ENCODE data around the gene DCP1A.
"Not testable (repeated sequence)": the region's sequence is repeated elsewhere in the genome, so short reads cannot be mapped to it uniquely, and the experiment has no call there.

DCP1A gene

GRCh38 chr3:53350652-53351051 lies 3.3 kb upstream of the DCP1A start:
- no peaks in the 10 kb centered on the region for H3K9me3 ChIP-seq (ENCODE audit: insufficient read depth, low read length)
- no peak overlapping the region for H3K4me2 ChIP-seq (ENCODE audit: low read depth, low read length, poor library complexity, severe bottlenecking)
- no peaks in the 10 kb centered on the region for H3F3A ChIP-seq (ENCODE audit: insufficient read depth)
- H3K9ac ChIP-seq (ENCODE audit: low read length), result no peak overlapping the region
- H3K36me3 ChIP-seq (ENCODE audit: low read length), result no peaks in the 10 kb centered on the region
- H3K27ac ChIP-seq (ENCODE audit: low read depth, low read length), result no peak overlapping the region
- H3K27me3 ChIP-seq (ENCODE audit: low read length), result no peaks in the 10 kb centered on the region
- no peaks in the 10 kb centered on the region for H4K20me1 ChIP-seq (ENCODE audit: low read depth, low read length)
- peaks cover 16% of the 10 kb centered on the region for H3K79me2 ChIP-seq (ENCODE audit: insufficient read depth, low read length)
- peak overlapping the region; percentile 8 for H2AFZ ChIP-seq (ENCODE audit: low read depth, low read length, severe bottlenecking)
- H3K4me3 ChIP-seq (ENCODE audit: insufficient read depth, low read length, poor library complexity, severe bottlenecking), result no peak overlapping the region
- no peaks in the 10 kb centered on the region for H3K9me2 ChIP-seq (replicated peaks; ENCODE audit: insufficient read depth, low read length)
- TF ChIP-seq EZH2phosphoT487 (conservative IDR thresholded peaks at IDR 0.05; ENCODE audit: low read length), result no peak
- peak; percentile 17 for TF ChIP-seq CTCF (IDR thresholded peaks at IDR 0.05; ENCODE audit: insufficient read depth, low read length, poor library complexity, severe bottlenecking)

DNA sequence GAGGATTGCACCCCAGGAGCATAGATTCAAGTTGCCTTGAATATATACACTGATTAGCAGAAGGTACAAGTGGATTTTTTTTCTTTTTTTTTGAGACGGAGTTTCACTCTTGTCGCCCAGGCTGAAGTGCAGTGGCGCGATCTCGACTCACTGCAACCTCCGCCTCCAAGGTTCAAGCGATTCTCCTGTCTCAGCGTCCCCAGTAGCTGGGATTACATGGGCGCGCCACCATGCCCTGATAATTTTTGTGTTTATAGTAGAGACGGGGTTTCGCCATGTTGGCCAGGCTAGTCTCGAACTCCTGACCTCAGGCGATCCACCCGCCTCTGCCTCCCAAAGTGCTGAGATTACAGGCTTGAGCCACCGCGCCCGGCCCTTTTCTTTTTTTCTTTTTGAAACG lies 775 bp upstream of the DCP1A start:
- Histone ChIP-seq H3K79me2 (ENCODE audit: insufficient read depth, low read length) (peaks cover 35% of the 10 kb centered on the region), H3K9ac (ENCODE audit: low read length) (peak overlapping the region; percentile 84), H2AFZ (ENCODE audit: low read depth, low read length, severe bottlenecking) (peak overlapping the region; percentile 98), H3K4me2 (ENCODE audit: low read depth, low read length, poor library complexity, severe bottlenecking) (peak overlapping the region; percentile 64), H3K4me3 (ENCODE audit: insufficient read depth, low read length, poor library complexity, severe bottlenecking) (peak overlapping the region; percentile 49)
- H3K27ac ChIP-seq (ENCODE audit: low read depth, low read length); H4K20me1 ChIP-seq (ENCODE audit: low read depth, low read length); H3K36me3 ChIP-seq (ENCODE audit: low read length); H3K9me2 ChIP-seq (replicated peaks; ENCODE audit: insufficient read depth, low read length); H3F3A ChIP-seq (ENCODE audit: insufficient read depth); H3K9me3 ChIP-seq (ENCODE audit: insufficient read depth, low read length); H3K27me3 ChIP-seq (ENCODE audit: low read length): not testable (repeated sequence)

DNA sequence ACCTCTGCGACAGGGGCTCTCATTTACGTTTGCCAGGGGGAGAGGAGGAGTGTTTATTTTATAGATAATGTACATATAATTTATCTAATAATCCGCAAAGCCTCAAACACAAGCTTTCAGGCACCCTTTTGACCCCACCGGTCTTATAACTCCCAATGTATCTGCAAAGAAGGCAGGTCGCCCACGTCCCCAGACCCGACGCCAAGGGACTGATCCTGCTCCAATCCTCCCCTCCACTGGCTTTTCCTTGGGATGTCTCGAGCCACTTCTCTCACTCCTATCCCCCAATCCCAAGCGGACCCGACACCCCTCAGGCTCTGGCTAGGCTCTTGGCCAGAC lies 452 bp downstream of the DCP1A start:
- Histone ChIP-seq H3K36me3 (ENCODE audit: low read length) (no peaks in the 10 kb centered on the region), H3K9me2 (replicated peaks; ENCODE audit: insufficient read depth, low read length) (no peaks in the 10 kb centered on the region), H4K20me1 (ENCODE audit: low read depth, low read length) (no peaks in the 10 kb centered on the region), H3F3A (ENCODE audit: insufficient read depth) (0 out of 2 replicates have a peak, but pooled peaks cover 6% of the 10 kb centered on the region), H3K4me2 (ENCODE audit: low read depth, low read length, poor library complexity, severe bottlenecking) (peak overlapping the region; percentile 76), H2AFZ (ENCODE audit: low read depth, low read length, severe bottlenecking) (peak overlapping the region; percentile 79), H3K27me3 (ENCODE audit: low read length) (no peaks in the 10 kb centered on the region), H3K4me3 (ENCODE audit: insufficient read depth, low read length, poor library complexity, severe bottlenecking) (peak overlapping the region; percentile 89), H3K9me3 (ENCODE audit: insufficient read depth, low read length) (no peaks in the 10 kb centered on the region), H3K27ac (ENCODE audit: low read depth, low read length) (peak overlapping the region; percentile 43; the same call in 1 of the 2 replicates), H3K79me2 (ENCODE audit: insufficient read depth, low read length) (peaks cover 40% of the 10 kb centered on the region), H3K9ac (ENCODE audit: low read length) (peak overlapping the region; percentile 84)
- TF ChIP-seq CTCF (IDR thresholded peaks at IDR 0.05; ENCODE audit: insufficient read depth, low read length, poor library complexity, severe bottlenecking) (no peak), EZH2phosphoT487 (conservative IDR thresholded peaks at IDR 0.05; ENCODE audit: low read length) (no peak)

GRCh38 chr3:53346514-53346913 lies 829 bp downstream of the DCP1A start:
- Histone ChIP-seq H3K4me3 (ENCODE audit: insufficient read depth, low read length, poor library complexity, severe bottlenecking) (peak overlapping the region; percentile 89), H3F3A (ENCODE audit: insufficient read depth) (0 out of 2 replicates have a peak, but pooled peaks cover 6% of the 10 kb centered on the region), H3K27ac (ENCODE audit: low read depth, low read length) (no peak overlapping the region), H3K9me3 (ENCODE audit: insufficient read depth, low read length) (no peaks in the 10 kb centered on the region), H3K4me2 (ENCODE audit: low read depth, low read length, poor library complexity, severe bottlenecking) (peak overlapping the region; percentile 76), H3K27me3 (ENCODE audit: low read length) (no peaks in the 10 kb centered on the region), H2AFZ (ENCODE audit: low read depth, low read length, severe bottlenecking) (peak overlapping the region; percentile 79), H3K9me2 (replicated peaks; ENCODE audit: insufficient read depth, low read length) (no peaks in the 10 kb centered on the region), H4K20me1 (ENCODE audit: low read depth, low read length) (no peaks in the 10 kb centered on the region), H3K79me2 (ENCODE audit: insufficient read depth, low read length) (peaks cover 40% of the 10 kb centered on the region), H3K9ac (ENCODE audit: low read length) (peak overlapping the region; percentile 84), H3K36me3 (ENCODE audit: low read length) (no peaks in the 10 kb centered on the region)
- TF ChIP-seq EZH2phosphoT487 (conservative IDR thresholded peaks at IDR 0.05; ENCODE audit: low read length) (no peak), CTCF (IDR thresholded peaks at IDR 0.05; ENCODE audit: insufficient read depth, low read length, poor library complexity, severe bottlenecking) (no peak)
